Measurements from ENCODE around the gene ARHGEF16.

The ARHGEF16 gene

DNA sequence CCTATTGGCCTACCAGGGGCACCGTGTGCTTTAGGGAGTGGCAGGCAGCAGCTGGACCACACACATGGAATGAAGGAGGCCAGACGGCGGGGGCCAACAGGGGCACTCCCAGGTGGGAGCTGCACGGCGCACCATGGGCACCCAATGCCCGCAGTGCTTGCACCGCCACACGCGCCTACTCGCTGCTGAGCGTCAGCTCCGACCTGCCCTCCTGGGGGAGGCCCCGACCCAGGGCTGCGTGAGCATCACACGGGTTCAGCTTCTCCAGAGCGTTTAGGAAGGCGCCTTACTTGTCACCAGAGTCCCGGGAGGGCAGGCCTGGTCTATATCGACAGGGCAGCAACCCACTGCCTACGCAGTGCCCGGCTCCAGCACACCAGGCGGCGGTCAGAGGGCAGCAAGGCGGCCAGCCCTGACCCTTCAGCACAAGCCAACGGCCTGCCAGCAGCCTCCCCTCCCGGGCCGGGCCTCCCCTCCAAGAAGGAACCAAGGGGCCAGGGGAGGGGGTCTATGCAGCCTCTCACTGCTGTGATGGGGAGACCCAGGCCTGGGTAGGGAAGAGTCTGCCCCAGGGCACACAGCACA, 64.9 kb downstream of the ARHGEF16 start:
- no peak for DNase-seq (ENCODE audit: low read depth)

DNA sequence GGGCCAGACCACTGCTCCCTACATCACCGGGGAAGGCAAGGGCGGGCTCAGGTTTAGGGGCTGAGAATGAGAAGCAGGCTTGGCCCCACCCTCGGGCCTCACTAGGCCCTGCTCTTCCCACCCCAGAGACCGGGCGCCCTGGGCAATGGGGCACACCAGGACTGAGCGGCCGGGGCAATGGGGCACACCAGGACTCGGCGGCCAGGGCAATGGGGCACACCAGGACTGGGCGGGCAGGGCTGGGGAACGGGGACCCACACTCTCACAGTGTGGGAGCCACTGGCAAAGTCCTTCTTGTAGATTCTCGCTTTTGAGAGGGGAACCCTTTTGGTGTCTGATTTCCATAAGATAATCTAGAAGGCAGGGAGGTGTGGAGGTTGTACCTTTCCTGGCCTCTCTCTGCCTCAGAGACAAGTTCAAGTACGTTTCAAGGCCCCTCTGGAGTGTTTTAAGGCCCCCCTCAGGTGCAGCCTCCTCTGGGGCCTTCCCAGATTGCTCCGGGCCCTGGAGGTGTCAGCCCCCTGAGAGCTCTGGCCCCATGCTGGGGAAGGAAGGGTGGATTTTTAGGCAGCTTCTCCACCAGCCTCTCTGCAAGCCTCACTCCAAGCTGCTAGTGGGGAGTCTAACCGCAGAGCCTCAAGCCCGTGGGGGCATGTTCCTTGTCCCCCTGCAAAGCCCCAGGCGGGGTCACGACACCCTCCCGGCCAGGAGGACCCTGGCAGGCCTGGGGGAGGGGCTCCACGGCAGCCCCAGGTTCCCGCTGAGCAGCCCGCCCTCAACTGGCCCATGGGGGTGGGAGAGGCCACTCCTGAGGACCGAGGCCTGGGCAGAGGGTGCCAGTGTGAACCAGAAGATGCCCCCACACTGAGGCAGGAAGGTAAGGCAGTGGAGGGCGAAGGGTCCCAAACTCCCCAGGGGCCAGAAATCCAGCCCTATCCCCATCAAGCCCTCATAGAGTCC, 66.2 kb downstream of the ARHGEF16 start:
- no peak for DNase-seq (ENCODE audit: low read depth)

DNA sequence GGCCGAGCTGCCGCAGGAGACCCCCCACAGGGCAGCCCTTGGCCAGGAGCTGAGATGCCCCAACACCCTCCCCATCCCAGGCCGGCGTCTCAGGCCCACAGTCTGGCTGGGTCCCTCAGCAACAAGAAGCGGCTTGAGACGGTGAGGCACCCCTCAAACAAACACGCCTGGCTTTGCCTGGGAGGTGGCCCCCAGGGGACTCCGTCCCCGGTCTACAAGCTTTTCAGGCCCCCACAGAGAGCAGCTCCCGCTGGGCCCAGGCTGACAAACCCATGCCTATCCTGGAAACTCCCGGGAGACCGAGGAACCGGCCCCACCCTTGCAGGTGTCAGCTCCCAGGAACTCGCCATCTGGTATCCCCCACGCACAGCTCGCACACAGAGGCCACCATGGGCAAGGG, 67.0 kb downstream of the ARHGEF16 start:
- no peak for DNase-seq (ENCODE audit: low read depth)

DNA sequence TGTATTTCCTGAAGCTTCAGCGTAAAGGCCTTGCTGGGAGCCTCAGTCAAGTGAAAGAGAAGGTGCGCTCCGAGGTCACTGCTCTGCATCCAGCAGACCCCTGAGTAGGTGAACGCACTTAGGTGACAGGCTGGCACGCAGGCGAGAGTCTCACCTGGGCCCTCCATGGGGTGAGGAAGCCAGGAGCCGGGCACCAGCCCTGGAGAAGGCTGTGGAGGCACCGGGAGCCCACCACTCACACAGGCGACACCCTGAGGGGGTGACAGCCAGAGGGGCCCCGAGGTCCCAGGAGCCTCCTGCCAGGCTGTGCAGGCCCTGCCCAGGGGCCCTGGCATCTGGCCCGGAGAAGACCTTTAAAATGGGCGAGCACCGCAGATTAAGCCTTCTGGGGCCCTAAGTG, 67.6 kb downstream of the ARHGEF16 start:
- DNase-seq (ENCODE audit: low read depth) = no peak

DNA sequence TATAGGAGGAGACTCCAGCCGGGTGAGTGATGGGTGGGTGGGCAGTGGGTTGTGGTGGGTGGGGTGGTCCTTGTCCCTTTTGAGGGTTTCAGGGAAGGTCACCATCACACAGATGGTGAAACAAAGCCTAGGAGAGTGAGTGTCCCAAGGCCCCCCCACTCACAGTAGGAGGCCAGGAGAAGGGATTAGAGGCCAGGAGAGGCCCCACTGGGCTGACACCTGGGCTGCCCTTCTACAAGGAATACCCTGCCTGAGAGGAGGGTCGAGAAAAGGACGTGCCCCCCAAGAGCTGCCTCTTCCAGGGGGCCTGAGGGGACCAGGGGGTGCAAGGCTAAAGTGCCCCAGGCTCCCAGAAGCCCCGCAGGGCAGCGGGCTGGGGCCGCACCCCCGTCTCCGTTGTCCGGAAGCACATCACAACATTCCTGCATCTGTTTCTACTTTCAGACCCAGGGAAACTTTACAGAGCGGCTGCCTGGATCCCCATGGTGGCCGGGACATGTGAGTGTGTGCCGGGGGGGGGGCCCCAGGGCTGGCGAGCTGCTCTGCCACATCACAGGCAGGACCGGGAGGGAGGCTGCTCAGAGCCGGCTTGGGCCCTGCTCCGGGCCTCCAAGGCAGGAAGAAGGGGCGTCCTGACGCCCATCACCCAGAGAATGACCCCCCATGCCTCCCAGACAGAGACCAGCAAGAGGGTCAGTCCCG, 68.2 kb downstream of the ARHGEF16 start:
- DNase-seq (ENCODE audit: low read depth) = no peak

DNA sequence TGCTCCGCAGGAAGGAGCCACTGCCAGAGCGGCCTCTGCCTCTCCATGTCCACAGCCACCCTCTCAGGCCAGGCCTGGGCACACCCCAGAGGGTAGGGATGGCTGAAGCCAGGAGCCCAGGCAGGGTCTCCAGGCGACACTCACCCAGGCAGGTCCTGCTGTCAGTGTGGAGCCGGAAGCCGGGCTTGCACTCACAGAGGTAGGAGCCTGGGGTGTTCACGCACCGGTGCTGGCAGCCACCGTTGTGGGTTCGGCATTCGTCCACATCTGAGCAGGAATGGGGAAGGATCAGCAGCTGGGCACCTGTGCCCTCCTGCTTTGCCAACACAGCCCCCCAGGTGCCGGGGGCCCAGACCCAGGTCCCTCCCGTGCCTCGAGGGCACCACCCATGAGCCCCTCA, 69.5 kb downstream of the ARHGEF16 start:
- no peak for DNase-seq (ENCODE audit: low read depth)

DNA sequence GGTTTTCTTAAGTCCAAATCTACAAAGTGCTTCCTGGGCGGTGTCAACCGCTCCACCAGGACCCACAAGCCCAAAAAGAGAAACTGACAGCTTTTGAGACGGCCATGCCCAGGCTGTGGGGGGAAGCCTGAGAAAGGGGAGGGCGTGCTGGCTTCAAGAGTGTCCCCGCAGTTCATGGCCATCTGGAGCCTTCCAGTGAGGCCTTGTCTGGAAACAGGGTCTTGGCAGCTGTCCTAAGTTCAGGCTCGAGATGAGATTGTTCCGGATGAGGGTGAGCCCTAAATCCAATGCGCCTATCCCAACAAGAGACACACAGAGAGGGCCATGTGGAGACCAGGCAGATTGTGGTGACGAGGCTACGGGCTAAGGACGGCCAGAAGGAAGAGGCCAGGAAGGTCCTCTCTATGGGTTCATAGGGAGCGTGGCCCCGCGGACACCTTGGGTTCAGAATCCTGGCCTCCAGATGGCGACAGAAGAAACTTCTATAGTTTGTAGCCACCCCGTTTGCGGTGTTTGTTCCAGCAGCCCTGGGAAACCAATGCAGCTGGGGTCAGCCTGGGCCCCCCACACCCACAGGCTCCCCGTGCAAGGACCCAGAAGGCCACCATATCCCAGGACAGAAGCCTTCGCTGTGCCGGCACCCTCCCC, 70.2 kb downstream of the ARHGEF16 start:
- DNase-seq (ENCODE audit: low read depth) = no peak

DNA sequence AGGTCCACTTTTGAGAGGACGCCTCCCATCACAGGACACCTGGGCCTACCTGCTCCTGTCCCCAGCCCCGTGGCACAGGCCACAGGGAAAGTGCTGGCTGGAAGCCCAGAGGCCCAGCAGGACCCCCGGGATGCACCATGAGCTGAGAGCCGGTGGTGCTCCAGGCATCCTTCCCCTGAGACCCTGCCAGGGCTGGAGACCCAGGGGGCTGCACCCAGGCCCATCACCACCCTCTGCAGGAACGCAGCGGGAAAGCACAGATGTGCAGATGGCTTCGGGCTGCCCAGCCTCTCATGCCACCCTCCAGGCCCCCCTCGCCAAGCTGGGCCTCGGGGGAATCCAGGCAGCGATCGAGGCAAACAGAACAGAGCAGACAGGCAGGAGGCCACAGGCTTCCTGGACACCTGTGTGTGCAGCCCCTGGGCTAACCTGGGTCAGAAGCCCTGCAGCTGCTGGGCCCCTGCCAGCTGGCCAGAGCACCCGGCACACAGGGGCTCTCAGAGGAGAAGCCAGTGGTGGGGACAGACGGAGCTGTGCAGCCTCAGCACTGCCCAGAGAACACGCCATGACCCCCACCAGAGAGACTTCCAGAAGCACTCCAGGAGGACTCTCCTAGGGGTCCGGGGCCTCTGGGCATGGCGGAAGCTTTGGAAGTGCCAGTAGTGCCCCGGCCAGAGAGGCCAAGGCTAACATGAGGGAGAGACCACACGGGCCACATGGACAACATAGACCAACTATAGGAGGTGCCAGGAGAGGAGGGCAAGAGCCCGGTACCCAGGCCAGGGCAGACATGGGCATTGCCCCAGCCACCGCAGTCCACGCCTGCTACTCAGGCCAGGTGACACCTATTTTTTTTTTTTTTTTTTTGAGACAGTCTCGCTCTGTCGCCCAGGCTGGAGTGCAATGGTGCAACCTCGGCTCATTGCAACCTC, 71.4 kb downstream of the ARHGEF16 start:
- DNase-seq (ENCODE audit: low read depth) = no peak

DNA sequence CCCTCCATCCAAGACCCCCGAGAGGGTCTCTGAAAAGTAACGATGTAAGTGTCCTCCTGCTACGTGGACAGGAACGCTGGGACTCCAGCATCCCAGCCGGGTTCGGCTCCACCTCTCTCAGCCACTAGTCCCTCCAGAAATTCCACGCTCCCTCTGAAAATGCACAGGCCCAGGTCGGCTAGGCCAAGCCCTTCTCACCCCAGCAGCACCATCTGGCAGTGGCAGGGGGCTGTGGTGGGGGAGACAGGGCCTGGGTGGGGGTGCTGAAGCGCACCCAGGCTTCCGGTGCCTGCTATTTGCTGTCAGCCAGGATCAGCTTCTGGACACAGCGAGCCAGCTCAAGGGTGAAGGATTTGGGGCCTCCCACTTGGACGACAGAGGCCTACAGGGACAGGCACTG, 73.3 kb downstream of the ARHGEF16 start:
- DNase-seq (ENCODE audit: low read depth) = no peak

DNA sequence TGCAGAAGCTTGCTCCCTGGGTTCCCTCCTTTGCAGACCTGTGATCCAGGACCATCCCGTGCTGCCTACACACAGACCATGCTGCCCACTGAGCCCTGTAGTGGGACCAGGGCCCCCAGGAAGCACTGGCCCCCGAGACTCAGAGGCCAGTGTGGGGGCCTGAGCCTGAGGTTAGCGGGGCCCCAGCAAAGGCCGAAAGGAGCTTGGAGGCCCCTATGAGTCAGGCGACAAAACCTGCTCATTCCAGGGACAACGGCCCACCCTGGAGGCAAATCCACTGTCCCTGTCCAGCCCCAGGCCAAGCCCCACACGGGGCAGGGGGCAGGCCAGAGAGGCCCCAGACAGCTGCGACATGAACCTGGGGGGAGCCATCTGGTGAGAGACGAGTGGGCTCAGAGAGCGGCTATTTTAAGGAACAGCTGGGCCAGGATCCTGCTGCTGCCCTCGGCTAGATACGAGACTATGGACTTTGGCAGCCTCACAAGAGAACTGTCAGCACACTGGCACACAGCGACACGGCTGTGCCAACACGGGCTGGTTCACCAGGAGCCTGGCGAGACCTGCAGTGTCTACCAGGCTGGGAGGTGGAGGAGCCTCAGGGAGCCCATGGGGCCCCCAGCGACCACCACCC, 74.7 kb downstream of the ARHGEF16 start:
- no peak for DNase-seq (ENCODE audit: low read depth)

DNA sequence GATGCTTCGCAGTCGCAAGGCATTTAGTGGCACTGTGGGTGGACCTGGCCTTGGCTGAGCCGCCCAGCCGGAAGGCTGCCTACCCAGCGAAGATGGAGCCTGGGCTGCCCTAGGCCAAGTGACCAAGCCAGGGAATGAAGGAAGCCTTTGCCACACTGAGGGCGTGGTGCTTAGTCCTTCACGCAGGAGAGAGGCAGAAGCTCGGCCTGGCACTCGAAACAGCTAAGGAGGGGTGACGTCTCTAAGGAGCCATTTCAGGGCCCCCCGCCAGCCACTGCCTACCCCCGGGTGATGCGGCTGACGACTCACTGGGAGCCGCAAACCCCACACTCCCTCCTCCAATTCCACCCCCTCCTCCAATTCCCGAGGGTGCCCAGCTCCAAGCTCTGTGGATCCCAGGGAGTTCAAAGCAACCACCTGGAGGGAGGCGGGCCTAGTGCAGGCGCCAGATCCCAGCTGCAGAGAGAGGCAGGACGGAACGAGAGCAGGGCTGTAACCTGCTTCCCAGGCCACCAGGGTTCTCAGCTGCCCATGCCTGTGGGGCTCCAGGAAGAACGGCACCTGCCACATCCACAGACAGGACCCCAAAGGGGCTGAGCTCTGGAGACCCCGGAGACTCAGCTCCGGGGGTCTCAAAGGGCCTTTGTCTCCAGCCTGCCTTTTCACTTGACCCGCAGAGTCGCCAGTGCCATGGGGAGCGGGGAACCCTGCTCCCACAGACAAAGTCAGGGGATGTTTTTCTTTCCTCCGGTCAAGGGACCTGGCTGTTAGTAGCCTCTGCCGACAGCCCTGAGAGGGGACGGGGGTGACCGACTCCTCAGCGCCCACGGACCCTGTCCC, 75.8 kb downstream of the ARHGEF16 start:
- DNase-seq (ENCODE audit: low read depth) = no peak

All from non-pigmented ciliary epithelial cell (primary cell).